ENCODE data around the gene NPAS3. TPM values are rescaled to one million over a fixed set of nuclear protein-coding genes. Genes with fewer than 3 reads are reported as not detected.

NPAS3 gene
- total RNA-seq, 1 donor from 2014 or later = 0.70 TPM

- DNase-seq (ENCODE audit: low read depth) = no peak
Observed at GRCh38 chr14:33508126-33509062, 569.7 kb downstream of the NPAS3 start.

- DNase-seq (ENCODE audit: low read depth) = peak; percentile 52
Observed at GRCh38 chr14:33509454-33509853, 570.8 kb downstream of the NPAS3 start.

- peak; percentile 93 for DNase-seq (ENCODE audit: low read depth)
Observed at GRCh38 chr14:33510063-33510481, 571.4 kb downstream of the NPAS3 start.

- no peak for DNase-seq (ENCODE audit: low read depth)
Observed at GRCh38 chr14:33510991-33511390, 572.3 kb downstream of the NPAS3 start.

GRCh38 chr14:33511851-33512640 lies 573.4 kb downstream of the NPAS3 start:
- DNase-seq (ENCODE audit: low read depth) = peak; percentile 47

GRCh38 chr14:33515441-33515840 lies 576.8 kb downstream of the NPAS3 start:
- DNase-seq (ENCODE audit: low read depth) = no peak

GRCh38 chr14:33515899-33516298 lies 577.2 kb downstream of the NPAS3 start:
- no peak for DNase-seq (ENCODE audit: low read depth)

GRCh38 chr14:33516898-33517436 lies 578.3 kb downstream of the NPAS3 start:
- DNase-seq (ENCODE audit: low read depth) = no peak

- no peak for DNase-seq (ENCODE audit: low read depth)
Observed at GRCh38 chr14:33521192-33521591, 582.5 kb downstream of the NPAS3 start.

GRCh38 chr14:33524244-33524643 lies 585.6 kb downstream of the NPAS3 start:
- no peak for DNase-seq (ENCODE audit: low read depth)

- DNase-seq (ENCODE audit: low read depth) = no peak
Observed at GRCh38 chr14:33525626-33526025, 586.9 kb downstream of the NPAS3 start.

- no peak for DNase-seq (ENCODE audit: low read depth)
Observed at GRCh38 chr14:33527023-33527634, 588.5 kb downstream of the NPAS3 start.

- no peak for DNase-seq (ENCODE audit: low read depth)
Observed at GRCh38 chr14:33528655-33529054, 590.0 kb downstream of the NPAS3 start.

GRCh38 chr14:33529787-33530757 lies 591.4 kb downstream of the NPAS3 start:
- no peak for DNase-seq (ENCODE audit: low read depth)

- no peak for DNase-seq (ENCODE audit: low read depth)
Observed at GRCh38 chr14:33532553-33532952, 593.9 kb downstream of the NPAS3 start.

- no peak for DNase-seq (ENCODE audit: low read depth)
Observed at GRCh38 chr14:33534104-33534503, 595.4 kb downstream of the NPAS3 start.

GRCh38 chr14:33534632-33535031 lies 596.0 kb downstream of the NPAS3 start:
- DNase-seq (ENCODE audit: low read depth) = peak; percentile 76

GRCh38 chr14:33539918-33540357 lies 601.3 kb downstream of the NPAS3 start:
- no peak for DNase-seq (ENCODE audit: low read depth)

- no peak for DNase-seq (ENCODE audit: low read depth)
Observed at GRCh38 chr14:33541171-33541570, 602.5 kb downstream of the NPAS3 start.
